Activated CD4-positive, alpha-beta memory T cell treated with anti-CD3 and anti-CD28 coated beads for 36 hours (primary cell): ENCODE measurements around the gene TRPV4. TPM values are rescaled to one million over a fixed set of nuclear protein-coding genes. Genes with fewer than 3 reads are reported as not detected.

Experiments used
- CTCF ChIA-PET: fragments of 350-600 bp; sonication (Branson Sonifier 250); formaldehyde crosslinking; loops from one replicate; lab custom pipeline; 2021; ENCODE audit warnings: antibody characterized with exemption, inconsistent platforms; lab: Charles Lee
- POLR2A ChIA-PET: fragments of 350-600 bp; sonication (Branson Sonifier 250); formaldehyde crosslinking; loops from one replicate; lab custom pipeline; 2021; ENCODE audit warnings: antibody characterized with exemption; lab: Charles Lee
- DNase-seq: peaks from one replicate; pipeline ENCODE4 v3.0.0-alpha.2; 2020
- H3K27ac Mint-ChIP-seq: one replicate; pipeline ENCODE4 v1.8.0; 2021; ENCODE audit warnings: mixed read lengths
- H3K27me3 Mint-ChIP-seq: one replicate; pipeline ENCODE4 v1.8.0; 2021; ENCODE audit warnings: mixed read lengths
- H3K36me3 Mint-ChIP-seq: one replicate; pipeline ENCODE4 v1.8.0; 2021; ENCODE audit warnings: mixed read lengths
- H3K4me1 Mint-ChIP-seq: one replicate; pipeline ENCODE4 v1.8.0; 2021; ENCODE audit warnings: low read depth, mixed read lengths
- H3K4me3 Mint-ChIP-seq: one replicate; pipeline ENCODE4 v1.8.0; 2021; ENCODE audit warnings: mild to moderate bottlenecking, mixed read lengths
- H3K9me3 Mint-ChIP-seq: one replicate; pipeline ENCODE4 v1.8.0; 2021; ENCODE audit warnings: mixed read lengths
- intact Hi-C: fragments of 100-400 bp; cut with micrococcal nuclease; formaldehyde crosslinking; loops from one replicate; pipeline ENCODE4 v1.15.1; 2023
- total RNA-seq, 2 experiments: library from RNA; stranded (reverse); gene quantifications; one replicate each; pipeline ENCODE4 v1.2.3, GENCODE V29; 2021

Gene TRPV4
- total RNA-seq, 2 experiments from 2014 or later = not detected

GRCh38 chr12:109781668-109782325 is 51.4 kb downstream of the TRPV4 start:
- H3K36me3 Mint-ChIP-seq = no peaks in the 10 kb centered on the region
- POLR2A ChIA-PET = no interaction called here
- H3K27ac Mint-ChIP-seq = no peak overlapping the region
- H3K9me3 Mint-ChIP-seq = no peaks in the 10 kb centered on the region
- H3K4me3 Mint-ChIP-seq = no peak overlapping the region
- CTCF ChIA-PET = interaction anchor here (0.7 to 0.8 kb wide), 3 partner anchors 9 to 349 kb away, joined by 3 read pairs; no protein-coding TSS in a partner anchor
- H3K4me1 Mint-ChIP-seq = peaks cover 4% of the 10 kb centered on the region
- DNase-seq = no peak
- intact Hi-C loops = no loop called here
- H3K27me3 Mint-ChIP-seq = peaks cover 1% of the 10 kb centered on the region

GRCh38 chr12:109779382-109779781 is 53.8 kb downstream of the TRPV4 start:
- intact Hi-C loops = no loop called here
- H3K9me3 Mint-ChIP-seq = no peaks in the 10 kb centered on the region
- POLR2A ChIA-PET = no interaction called here
- no peak for DNase-seq
- no peak overlapping the region for H3K27ac Mint-ChIP-seq
- H3K27me3 Mint-ChIP-seq = no peaks in the 10 kb centered on the region
- CTCF ChIA-PET = interaction anchor here (0.8 to 8.9 kb wide), 3 partner anchors 66 to 261 kb away, joined by 3 to 100 read pairs (median 4); no protein-coding TSS in a partner anchor
- H3K4me3 Mint-ChIP-seq = no peak overlapping the region
- H3K36me3 Mint-ChIP-seq = no peaks in the 10 kb centered on the region
- peaks cover 4% of the 10 kb centered on the region for H3K4me1 Mint-ChIP-seq

GRCh38 chr12:109778684-109779083 is 54.5 kb downstream of the TRPV4 start:
- Mint-ChIP-seq H3K36me3 (no peaks in the 10 kb centered on the region), H3K9me3 (no peaks in the 10 kb centered on the region), H3K4me3 (no peak overlapping the region), H3K27me3 (no peaks in the 10 kb centered on the region), H3K4me1 (peaks cover 4% of the 10 kb centered on the region), H3K27ac (no peak overlapping the region)
- intact Hi-C loops = no loop called here
- CTCF ChIA-PET = interaction anchor here (1.3 to 8.9 kb wide), 2 partner anchors 181 to 260 kb away, joined by 3 to 100 read pairs; no protein-coding TSS in a partner anchor
- POLR2A ChIA-PET = no interaction called here
- no peak for DNase-seq

DNA sequence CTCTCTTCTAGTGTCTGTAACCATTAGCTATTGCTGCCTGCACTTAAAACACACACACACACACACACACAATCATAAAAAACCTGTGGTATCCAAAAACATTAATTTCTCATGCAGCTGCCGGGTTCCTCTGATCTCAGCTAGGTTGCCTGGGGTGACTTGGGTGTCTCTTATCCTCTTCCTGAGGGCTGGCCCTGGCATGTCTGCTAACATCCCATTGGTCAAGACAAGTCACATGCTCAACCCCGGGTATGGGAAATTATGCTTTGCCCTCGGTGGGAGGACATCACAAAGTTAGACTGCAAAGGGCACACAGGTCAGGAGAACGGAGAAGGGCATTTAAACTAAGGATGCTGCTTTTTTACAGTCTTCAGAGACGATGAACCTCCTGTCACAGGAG is 55.7 kb downstream of the TRPV4 start:
- no peaks in the 10 kb centered on the region for H3K9me3 Mint-ChIP-seq
- ChIA-PET POLR2A (no interaction called here), CTCF (interaction anchor here (0.7 to 8.9 kb wide), 7 partner anchors 19 to 1175 kb away, joined by 3 to 100 read pairs (median 3); no protein-coding TSS in a partner anchor)
- no peaks in the 10 kb centered on the region for H3K36me3 Mint-ChIP-seq
- DNase-seq = peak; percentile 63
- no peak overlapping the region for H3K27ac Mint-ChIP-seq
- H3K4me1 Mint-ChIP-seq = peaks cover 6% of the 10 kb centered on the region
- H3K4me3 Mint-ChIP-seq = peak overlapping the region; percentile 39
- intact Hi-C loops = no loop called here
- peaks cover 2% of the 10 kb centered on the region for H3K27me3 Mint-ChIP-seq

DNA sequence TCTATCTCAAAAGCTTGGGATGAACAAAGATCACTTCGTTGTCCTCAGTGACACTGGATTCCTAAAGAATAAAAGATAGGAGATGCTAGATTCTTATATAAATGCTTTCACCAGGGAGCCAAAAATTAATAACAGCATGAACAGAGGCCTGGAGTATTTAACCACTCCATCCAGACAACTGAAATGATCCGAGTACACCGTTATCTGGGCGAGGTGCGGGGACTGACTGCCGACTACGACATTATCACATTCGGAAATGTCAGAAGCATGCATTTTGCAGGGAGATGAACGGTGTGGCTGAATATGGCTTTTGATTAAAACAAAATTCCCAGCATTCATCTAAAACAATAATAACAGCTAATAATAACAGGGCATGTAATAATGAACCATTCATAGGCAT is 56.6 kb downstream of the TRPV4 start:
- DNase-seq = no peak
- Mint-ChIP-seq H3K4me3 (no peak overlapping the region), H3K4me1 (peaks cover 6% of the 10 kb centered on the region), H3K27me3 (peaks cover 2% of the 10 kb centered on the region), H3K9me3 (no peaks in the 10 kb centered on the region), H3K36me3 (no peaks in the 10 kb centered on the region), H3K27ac (no peak overlapping the region)
- ChIA-PET CTCF (interaction anchor here (0.7 to 8.9 kb wide), 9 partner anchors 13 to 348 kb away, joined by 3 to 100 read pairs (median 6); no protein-coding TSS in a partner anchor), POLR2A (no interaction called here)
- intact Hi-C loops = no loop called here

DNA sequence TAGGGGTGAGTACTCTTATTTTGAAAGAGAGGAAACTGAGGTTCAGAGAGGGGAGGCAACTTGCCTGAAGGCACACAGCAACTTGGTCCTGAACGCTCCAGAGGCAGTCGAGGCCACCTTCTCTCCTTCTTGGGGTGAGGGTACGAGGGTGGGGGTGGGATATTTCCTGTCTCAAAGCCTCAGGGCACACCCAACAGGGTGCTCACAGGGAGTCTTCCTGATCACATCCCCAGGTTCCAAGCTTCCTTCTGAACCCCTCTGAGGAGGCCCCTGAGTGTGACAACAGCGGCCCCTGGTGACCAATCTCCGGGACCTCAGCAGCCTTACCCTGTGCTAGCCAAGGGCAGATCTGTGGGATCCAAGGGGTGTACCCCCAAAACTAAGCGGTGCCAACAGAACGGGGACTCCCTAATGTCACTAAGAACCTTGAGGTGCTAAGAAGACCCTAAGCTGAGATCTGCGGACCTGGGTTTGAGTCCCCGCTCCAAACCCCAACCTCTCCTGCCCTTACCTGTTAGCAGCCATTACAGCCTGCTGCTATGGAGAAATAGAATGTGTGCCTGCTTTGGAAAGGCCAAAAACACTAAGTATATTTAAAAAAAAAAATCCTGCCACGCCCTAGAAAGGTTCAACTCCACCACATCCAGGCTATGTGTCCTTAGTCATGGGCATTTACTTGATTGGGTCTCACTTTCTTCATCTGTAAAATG is 57.9 kb downstream of the TRPV4 start:
- Mint-ChIP-seq H3K4me1 (peaks cover 6% of the 10 kb centered on the region), H3K27me3 (peaks cover 2% of the 10 kb centered on the region), H3K9me3 (no peaks in the 10 kb centered on the region), H3K27ac (no peak overlapping the region), H3K4me3 (no peak overlapping the region), H3K36me3 (no peaks in the 10 kb centered on the region)
- peak; percentile 80 for DNase-seq
- POLR2A ChIA-PET = no interaction called here
- CTCF ChIA-PET = interaction anchor here (0.6 to 8.9 kb wide), 17 partner anchors 12 to 788 kb away, joined by 3 to 100 read pairs (median 4); no protein-coding TSS in a partner anchor
- intact Hi-C loops = loop anchor here (1.0 kb wide), 3 partner anchors 178 to 347 kb away; no protein-coding TSS in a partner anchor

- intact Hi-C loops = no loop called here
- CTCF ChIA-PET = interaction anchor here (0.8 to 8.9 kb wide), 8 partner anchors 9 to 345 kb away, joined by 3 to 100 read pairs (median 10); no protein-coding TSS in a partner anchor
- DNase-seq = no peak
- POLR2A ChIA-PET = no interaction called here
- Mint-ChIP-seq H3K9me3 (no peaks in the 10 kb centered on the region), H3K4me1 (peaks cover 6% of the 10 kb centered on the region), H3K4me3 (no peak overlapping the region), H3K27me3 (peaks cover 2% of the 10 kb centered on the region), H3K36me3 (no peaks in the 10 kb centered on the region), H3K27ac (no peak overlapping the region)
Measured at GRCh38 chr12:109773384-109774011, 59.7 kb downstream of the TRPV4 start.

- Mint-ChIP-seq H3K9me3 (no peaks in the 10 kb centered on the region), H3K4me3 (no peak overlapping the region), H3K36me3 (no peaks in the 10 kb centered on the region), H3K27me3 (peaks cover 2% of the 10 kb centered on the region), H3K4me1 (peaks cover 6% of the 10 kb centered on the region), H3K27ac (no peak overlapping the region)
- ChIA-PET CTCF (interaction anchor here (0.8 to 8.9 kb wide), 7 partner anchors 8 to 344 kb away, joined by 3 to 100 read pairs (median 16); no protein-coding TSS in a partner anchor), POLR2A (no interaction called here)
- intact Hi-C loops = no loop called here
- peak; percentile 4 for DNase-seq
Measured at GRCh38 chr12:109772622-109773321, 60.4 kb downstream of the TRPV4 start.

- ChIA-PET CTCF (interaction anchor here (1.6 to 8.9 kb wide), 3 partner anchors 63 to 254 kb away, joined by 3 to 100 read pairs (median 67); no protein-coding TSS in a partner anchor), POLR2A (no interaction called here)
- no peaks in the 10 kb centered on the region for H3K9me3 Mint-ChIP-seq
- DNase-seq = peak; percentile 6
- intact Hi-C loops = no loop called here
- no peak overlapping the region for H3K4me3 Mint-ChIP-seq
- no peak overlapping the region for H3K27ac Mint-ChIP-seq
- H3K4me1 Mint-ChIP-seq = peaks cover 2% of the 10 kb centered on the region
- no peaks in the 10 kb centered on the region for H3K36me3 Mint-ChIP-seq
- peaks cover 2% of the 10 kb centered on the region for H3K27me3 Mint-ChIP-seq
Measured at GRCh38 chr12:109771746-109772621, 61.2 kb downstream of the TRPV4 start.

- no peaks in the 10 kb centered on the region for H3K9me3 Mint-ChIP-seq
- DNase-seq = no peak
- no peak overlapping the region for H3K4me3 Mint-ChIP-seq
- H3K4me1 Mint-ChIP-seq = peaks cover 2% of the 10 kb centered on the region
- H3K27me3 Mint-ChIP-seq = peaks cover 2% of the 10 kb centered on the region
- no peak overlapping the region for H3K27ac Mint-ChIP-seq
- intact Hi-C loops = no loop called here
- no peaks in the 10 kb centered on the region for H3K36me3 Mint-ChIP-seq
- POLR2A ChIA-PET = no interaction called here
- CTCF ChIA-PET = interaction anchor here (0.6 to 5.3 kb wide), 3 partner anchors 64 to 589 kb away, joined by 3 to 67 read pairs (median 3); no protein-coding TSS in a partner anchor
Measured at GRCh38 chr12:109770861-109771670, 62.1 kb downstream of the TRPV4 start.
